Stimulated activated CD8-positive, alpha-beta memory T cell treated with anti-CD3 and anti-CD28 coated beads, Interleukin-12 subunit alpha, Interleukin-12 subunit beta, amount 100 ng/mL, for 24 hours (primary cell): Measurements from ENCODE around the gene PAWR.

ENCODE experiments used
- DNase-seq: peaks from one replicate; pipeline ENCODE4 v3.0.0-alpha.2; 2020; ENCODE audit errors: extremely low read depth

PAWR gene, protein sequence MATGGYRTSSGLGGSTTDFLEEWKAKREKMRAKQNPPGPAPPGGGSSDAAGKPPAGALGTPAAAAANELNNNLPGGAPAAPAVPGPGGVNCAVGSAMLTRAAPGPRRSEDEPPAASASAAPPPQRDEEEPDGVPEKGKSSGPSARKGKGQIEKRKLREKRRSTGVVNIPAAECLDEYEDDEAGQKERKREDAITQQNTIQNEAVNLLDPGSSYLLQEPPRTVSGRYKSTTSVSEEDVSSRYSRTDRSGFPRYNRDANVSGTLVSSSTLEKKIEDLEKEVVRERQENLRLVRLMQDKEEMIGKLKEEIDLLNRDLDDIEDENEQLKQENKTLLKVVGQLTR

DNA sequence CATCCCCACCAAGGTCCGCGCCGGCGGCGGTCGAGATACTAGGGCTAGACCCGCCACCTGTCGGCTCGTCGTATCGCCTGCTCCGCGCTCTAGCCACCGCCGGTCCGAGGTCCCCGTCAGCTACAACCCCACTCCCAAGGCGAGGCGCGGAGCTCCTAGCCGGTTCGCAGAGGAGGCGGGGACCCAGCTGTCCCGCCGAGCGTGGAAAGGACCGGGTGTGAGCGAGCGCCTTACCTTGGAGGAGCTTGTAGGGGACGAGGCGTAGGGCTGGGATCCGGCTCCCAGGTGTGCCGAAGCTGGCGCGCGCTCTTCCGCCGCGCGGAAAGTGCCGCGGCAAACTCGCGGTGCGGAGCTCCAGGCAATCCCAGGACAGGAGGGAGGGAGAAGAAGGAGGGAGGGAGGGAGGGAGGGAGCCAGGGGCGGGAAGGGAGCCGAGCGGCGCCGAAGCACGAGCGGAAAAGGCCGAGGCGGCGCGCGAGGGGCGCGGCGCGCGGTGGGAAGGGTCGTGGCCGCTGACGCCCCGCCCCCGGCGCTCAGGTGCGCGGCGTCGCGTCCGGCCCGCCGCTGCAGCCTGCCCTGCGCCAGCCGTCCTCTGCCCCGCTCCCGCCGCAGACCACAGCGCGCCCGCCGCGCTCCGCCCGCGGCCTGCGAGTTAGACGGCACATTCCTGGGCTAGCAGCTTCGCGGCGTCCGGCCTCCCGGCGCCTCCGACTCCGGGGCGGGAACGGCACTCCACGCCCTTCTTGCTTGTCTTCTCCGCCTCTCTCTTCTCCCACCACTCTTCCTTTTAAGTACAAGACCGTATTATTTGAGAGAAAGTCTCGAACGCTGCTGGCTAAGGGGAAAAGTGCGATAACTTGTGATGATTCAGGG lies at the start of gene PAWR:
Gene PAWR (minus strand): TSS at position 327 of the 873 bp plus-strand sequence. CDS start 720 bp downstream, outside the sequence.
- DNase-seq: no peak

DNA sequence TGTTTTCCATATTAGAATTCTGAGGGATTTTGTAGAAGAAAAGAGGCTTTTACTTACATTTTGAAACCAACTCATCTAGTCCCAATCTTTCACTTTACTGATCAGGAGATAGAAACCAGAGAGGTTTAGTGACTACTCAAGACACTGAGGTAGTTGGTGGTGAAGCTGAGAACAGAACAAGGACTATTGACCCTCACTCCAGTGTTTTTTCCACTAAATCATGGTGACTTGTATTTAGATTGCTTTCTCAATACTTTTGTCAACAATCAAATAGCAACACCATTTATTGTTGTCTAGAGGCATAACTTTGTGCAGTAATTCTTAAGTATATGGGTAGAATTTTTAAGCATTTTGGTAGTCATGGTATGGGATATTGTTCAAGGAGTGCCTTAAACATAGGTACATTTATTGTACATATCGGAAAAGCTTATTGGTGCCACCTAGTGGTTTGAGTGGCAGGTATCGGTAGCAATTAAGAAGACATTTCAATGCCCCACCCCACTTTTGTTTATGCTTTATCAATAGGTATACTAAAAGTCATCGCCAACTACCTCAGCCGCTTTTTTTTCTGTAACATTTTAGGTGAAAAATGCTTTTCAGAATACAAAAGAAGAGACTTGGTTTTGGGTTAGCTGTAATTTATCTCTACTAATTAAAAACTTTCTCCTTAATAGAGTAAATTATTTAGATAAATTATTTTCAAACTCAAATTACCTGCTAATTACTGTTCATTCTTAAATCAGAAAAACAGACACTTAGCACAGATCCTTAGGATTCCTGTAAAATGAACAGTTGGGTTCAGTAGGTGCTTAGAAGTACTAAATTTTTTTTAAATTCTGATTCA lies 47.3 kb upstream of the PAWR start:
- no peak for DNase-seq

DNA sequence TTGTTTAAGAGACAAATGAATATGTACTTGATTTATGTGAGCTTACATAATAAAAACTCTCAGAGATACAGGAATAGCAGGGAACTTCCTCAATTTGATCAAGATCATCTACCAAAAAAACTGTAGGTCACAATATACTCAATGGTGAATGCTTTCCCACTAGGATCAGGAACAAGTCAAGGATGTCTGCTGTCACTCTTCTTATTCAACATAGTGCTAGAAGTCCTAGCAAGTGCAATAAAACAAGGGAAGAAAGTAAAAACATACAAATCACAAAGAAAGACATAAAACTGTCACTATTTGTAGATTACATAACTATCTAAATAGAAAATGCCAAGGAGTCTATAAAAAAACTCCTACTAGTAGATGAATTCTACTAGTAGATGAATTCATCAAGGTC lies 41.9 kb upstream of the PAWR start:
- no peak for DNase-seq

DNA sequence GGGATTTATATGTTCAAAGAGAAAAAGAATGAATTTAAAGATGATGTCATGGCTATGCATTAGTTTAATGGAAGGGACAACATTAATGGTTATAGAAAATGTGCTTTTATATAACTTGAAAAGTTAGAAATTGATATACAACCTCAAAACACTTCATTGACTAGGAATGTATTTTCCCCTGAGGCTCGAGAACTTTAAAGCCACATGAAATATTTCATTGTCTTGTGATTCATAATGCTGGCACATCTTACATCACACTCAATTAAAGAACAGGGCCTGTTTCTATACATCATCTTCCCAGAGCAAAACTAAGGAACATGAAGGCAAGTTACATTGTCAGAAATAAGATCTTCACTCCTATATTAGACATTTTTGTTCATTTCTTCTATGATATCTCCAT lies 35.2 kb upstream of the PAWR start:
- DNase-seq: no peak

DNA sequence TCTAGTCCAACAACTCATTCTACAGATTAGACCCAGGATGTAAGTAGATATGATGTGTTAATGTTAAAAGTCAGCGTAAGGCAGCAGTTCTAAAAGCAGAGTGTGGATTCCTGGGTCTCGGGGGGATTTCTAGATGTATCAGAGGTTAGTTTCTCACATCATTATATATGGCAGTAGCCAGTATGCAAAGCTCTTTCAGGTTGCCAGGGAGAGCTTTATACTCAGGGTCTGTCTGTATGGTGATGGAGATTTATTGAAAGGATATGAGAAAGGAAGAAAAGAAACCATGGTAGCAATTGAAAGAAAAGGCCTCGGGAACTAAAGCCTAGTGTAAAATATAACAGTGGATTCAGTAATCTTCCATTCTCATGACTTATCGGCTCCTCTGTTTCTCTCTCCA lies 26.2 kb upstream of the PAWR start:
- DNase-seq: no peak

DNA sequence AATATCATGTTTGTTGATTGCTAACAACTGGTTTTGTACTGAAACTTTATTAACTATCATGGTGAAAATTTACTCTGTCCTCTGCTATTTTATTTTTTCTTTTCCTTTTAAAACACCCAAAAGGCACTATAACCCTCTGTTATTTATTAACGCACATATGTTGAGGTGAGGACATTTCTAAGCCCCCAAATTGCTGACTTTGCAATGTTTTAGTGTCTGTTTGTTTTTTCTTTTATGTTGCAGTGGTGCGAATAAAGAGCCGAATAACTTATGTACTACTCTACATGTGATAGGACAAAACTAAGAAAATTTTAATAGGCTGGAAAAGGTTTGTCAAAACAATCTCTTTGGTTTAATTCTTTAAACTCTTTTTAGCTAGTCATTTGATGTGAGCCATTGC lies 24.5 kb upstream of the PAWR start:
- no peak for DNase-seq

DNA sequence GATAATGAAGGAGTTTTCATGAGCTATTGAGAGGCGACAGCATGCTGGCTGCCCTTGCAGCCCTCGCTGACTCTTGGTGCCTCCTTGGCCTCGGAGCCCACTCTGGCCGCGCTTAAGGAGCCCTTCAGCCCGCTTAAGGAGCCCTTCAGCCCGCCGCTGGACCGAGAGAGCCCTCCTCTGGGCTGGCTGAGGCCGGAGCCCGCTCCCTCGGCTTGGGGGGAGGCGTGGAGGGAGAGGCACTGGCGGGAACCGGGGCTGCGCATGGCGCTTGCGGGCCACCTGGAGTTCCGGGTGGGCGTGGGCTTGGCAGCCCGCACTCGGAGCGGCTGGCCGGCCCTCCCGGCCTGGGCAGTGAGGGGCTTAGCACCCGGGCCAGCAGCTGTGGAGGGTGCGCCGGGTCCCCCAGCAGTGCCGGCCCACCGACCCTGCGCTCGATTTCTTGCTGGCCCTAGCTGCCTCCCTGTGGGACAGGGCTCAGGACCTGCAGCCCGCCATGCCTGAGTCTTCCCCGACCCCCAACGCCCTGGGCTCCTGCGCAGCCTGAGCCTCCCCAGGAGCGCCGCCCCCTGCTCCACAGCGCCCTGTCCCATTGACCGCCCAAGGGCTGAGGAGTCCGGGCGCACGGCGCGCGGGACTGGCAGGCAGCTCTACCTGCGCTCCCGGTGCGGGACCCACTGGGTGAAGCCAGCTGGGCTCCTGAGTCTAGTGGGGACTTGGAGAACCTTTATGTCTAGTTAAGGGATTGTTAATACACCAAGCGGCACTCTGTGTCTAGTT lies 20.1 kb upstream of the PAWR start:
- no peak for DNase-seq

DNA sequence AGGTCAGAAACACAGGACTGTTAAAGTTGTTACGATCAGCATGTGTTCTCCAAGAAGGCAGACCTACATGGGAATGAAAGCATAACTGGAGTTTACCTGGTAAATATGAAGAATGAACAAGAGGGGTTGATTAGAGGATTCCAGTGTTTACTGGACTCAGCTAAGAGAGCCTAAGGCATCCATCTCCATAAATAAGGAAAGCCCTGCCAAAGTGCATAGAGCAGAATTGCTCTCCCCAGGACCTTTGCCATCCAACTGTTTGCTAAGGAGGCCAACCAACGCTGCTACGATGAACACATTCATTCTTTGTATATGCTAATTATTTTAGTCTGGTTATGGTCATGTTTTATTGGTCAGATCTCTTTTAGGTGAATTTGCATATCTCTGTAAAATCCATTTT lies 17.1 kb upstream of the PAWR start:
- DNase-seq: no peak

DNA sequence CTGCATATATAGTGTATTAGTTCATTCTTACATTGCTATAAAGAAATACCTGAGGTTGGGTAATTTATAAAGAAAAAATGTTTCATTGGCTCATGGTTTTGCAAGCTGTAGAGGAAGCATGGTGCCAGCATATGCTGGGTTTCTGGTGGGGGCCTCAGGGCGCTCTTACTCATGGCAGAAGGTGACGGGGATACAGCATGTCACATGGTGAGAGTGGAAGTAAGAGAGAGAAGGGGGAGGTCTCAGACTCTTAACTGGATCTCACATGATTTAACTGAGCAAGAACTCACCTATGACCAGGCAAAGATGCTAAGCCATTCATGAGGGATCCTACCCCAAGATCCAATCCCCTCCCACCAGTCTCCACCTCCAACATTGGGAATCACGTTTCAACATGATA lies 15.9 kb upstream of the PAWR start:
- DNase-seq: no peak

DNA sequence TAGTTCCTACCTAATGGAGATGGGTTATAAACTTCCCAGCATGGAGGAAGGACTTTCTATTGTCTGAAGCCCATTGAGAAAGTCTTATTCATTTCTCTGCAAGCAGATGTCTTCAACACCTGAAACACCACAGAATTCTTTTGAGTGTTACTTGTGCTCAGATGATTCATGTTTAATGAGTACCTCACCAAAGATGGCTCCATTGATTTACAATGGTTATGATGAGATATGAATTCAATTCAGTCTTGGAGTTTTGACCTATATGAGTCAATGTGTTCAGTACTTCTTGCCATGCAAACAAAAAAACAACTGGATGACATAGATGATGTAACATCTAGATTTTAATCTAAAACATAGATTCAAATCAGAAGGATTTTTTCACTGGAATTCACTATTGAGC lies 15.4 kb upstream of the PAWR start:
- DNase-seq: no peak

DNA sequence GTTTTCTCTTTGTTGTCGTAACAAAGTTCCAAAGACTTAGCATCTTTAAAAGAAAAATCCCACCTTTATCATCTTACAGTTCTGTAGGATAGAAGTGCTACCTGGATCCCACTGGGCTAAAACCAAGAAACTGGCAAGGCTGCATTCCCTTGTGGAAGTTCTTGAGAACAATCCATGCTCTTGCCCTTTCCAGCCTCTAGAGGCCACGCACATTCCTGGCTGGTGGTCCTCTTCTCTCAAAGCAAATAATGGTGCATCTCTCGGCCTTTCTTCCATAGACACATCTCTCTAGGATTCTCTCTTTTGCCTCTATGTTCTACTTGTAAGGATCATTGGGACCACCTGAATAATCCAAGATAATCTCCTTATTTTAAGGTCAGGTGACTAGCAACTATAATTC lies 8.2 kb upstream of the PAWR start:
- DNase-seq: no peak

DNA sequence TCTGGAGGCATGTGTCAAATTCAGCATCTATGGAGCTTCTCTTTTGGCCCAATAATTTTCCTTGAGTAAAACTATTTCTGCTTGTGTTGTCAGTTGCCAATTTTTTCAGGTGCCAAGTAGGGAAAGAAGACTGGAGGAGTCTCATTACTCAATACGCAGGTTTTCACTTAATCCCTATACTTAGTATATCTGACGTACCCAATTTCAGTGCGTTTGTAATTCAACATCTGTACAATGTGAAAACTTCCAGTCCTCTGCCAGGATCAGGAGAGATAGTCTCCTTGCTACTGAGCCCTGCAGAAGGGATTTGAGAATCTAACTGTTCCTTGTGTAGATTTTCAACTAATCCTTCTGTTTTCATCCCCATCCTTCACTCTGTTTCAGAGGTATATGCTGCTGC lies 5.7 kb upstream of the PAWR start:
- no peak for DNase-seq

DNA sequence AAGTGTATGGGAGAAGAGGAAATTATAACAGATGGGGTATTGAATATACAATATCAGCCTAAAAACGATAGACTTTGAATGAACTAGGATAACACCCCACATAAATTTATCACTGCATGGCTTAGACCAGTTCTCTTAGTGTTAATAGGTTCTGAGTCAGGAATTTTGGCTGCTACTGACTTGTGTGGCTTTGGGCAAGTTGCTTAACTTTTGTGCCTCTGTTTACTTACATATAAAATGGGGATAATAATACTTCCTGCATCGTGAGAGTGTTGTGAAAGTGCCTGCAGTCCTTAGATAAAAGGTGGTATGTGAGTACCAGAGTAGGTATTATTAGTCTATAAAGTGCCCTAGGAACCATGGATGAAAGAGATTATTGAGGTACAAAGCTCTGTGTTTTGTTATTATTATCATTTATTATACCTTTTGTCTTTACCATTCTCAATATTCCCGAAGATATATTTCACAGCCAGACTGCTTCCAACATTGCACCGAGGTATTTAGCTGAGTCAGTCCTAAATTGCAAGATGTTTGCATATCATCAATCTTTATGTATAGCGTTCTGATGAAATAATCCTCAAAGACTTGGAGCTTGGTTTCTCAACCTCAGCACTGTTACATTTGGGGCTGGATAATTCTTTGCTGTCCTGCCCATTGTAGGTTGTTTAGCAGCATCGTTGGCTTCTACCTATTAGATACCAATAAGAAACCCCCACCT lies 2.3 kb upstream of the PAWR start:
- no peak for DNase-seq

DNA sequence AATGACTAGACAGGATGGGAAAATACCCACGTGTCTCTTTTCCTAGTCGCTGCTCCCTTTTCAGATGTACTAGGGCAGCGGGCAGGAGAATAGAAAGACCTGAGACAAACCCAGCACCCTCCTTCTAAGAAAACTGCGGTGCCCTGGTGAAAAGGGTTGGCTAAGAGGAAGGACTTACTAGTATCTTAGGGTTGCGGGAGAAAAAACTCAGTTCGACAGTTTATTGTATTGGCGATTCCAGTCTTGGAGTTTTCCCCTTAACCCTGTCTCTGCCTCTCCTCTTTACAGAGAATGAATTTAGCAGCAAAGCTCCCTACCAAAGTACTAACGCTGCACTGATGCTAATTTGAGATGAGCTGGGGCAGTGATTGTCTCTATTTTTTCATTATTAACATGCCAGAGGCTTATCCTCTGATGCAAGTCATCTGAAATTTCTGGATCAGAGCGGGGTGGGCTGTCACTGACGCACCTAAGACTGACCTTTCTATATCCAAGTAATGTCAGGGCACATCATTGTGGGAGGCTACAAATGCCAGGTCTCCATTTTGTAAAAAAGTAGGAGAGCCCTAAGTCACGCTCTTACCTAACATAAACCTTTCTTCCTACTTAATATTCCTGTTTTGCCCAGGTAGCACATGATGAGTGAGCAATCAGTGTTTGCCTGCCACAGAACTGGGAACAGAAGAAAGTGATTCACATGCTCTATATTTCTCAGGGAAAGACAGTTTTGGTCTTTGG lies 916 bp upstream of the PAWR start:
- DNase-seq: no peak

DNA sequence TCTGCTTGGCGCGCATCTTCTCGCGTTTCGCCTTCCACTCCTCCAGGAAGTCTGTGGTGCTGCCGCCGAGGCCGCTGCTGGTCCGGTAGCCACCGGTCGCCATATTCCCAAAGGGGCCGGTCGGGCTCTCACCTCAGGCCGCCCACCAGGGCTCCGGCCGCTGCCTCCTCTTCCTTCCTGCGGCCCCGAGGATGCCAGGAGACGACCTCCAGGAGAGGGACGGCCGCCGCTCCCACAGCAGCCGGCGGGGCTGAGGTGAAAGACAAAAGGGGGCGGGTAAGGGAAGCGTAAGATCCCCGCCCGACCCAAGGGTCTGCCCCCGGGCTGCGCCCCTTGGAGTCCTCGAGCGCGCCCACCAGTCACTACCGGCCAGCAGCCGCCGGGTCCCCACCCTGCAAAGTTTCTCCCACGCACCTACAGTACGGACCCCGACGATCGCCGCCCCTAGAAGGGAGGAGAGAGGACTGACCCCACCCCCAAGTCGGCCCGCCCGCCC lies 574 bp downstream of the PAWR start:
- DNase-seq: no peak

DNA sequence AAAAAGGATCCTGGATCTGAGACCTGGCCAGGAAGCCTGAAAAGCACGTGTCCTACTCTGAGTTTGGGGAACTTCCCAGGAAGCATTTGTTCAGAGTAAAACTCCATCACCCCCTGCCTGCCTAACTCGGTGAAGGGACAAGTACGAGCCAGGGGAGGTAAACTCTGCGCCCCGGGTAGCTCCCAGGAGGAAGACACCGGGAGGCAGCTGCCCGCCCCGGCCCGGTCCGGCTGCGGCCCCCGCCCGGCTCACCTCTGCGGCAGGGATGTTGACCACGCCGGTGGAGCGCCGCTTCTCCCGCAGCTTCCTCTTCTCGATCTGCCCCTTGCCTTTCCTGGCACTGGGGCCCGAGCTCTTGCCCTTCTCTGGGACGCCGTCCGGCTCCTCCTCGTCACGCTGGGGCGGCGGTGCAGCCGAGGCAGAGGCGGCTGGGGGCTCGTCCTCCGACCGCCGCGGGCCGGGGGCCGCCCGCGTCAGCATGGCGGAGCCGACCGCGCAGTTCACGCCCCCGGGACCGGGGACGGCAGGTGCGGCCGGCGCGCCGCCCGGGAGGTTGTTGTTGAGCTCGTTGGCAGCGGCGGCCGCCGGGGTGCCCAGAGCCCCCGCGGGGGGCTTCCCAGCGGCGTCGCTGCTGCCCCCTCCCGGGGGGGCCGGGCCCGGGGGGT lies 1.2 kb downstream of the PAWR start:
- DNase-seq: no peak

DNA sequence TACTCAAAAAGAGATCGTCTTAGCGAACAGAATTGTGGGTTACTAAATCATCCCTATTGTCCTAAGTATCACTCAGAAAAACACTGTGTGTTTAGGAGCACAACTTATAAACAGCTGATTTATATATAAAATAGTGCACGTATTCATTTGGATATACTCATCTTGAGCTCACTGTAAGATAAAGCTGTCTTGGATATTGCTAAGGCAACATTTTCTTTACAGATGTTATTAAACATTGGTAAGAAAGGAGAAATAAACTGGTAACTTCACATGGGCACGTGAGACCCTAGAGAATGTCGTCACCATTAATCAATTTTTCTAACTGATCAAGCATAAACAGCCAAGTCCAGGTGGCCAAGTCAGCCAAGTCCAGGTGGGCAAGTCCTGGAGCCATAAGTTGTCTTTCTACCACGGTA lies 1.7 kb downstream of the PAWR start:
- DNase-seq: no peak

DNA sequence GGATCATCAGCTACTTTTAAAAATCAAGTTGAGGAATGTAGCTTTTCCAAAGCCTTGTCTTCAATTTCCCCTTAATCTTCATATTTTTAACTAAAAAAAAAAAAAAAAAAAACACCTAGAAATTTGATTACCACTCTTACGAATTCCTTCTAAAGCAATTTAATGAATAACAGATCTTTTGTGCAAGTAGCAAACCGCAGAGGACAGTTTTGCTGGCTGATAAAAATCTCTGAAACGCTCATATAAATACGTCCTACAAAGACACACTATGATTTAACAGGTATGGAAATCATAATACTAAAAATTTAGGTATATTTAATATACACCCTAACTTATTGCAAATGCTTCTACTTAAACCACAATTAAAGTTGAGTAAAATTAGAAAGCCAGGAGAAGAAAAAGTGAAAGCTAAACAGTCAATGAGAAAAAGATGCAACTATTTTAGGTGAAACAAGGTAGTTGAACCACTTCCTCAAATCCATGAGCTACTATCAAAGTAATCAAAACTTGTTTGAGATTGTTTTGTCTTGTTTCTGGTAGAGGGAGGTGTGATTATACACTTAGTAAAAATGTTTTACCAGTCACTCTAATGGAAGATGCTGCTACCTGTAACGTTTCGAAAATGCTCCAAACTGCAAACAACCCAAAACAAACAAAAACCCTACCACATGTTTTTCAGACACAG lies 2.2 kb downstream of the PAWR start:
- no peak for DNase-seq
